GM12878 (cell line): ENCODE measurements around the gene UNKL. TPM values are rescaled to one million over a fixed set of nuclear protein-coding genes. Genes with fewer than 3 reads are reported as not detected.

Experiments used
- ATAC-seq: fragments of 200-7000 bp; cut with Tn5 transposase; 3 replicates; pipeline ENCODE4 v1.9.1; 2020; ENCODE audit warnings: mild to moderate bottlenecking, moderate library complexity
- BruUV-seq: library from RNA; stranded (reverse); fragments of 400-500 nt; replicated peaks from 2 replicates; lab custom pipeline; 2021; lab: Mats Ljungman, UMichigan
- CTCF ChIA-PET: fragments of 300-600 bp; sonication (Branson Sonifier 250); formaldehyde crosslinking; extraction: SDS; loops from one replicate; lab custom pipeline; 2021; ENCODE audit warnings: inconsistent platforms; lab: Yijun Ruan, JAX
- POLR2A ChIA-PET: fragments of 350-600 bp; formaldehyde crosslinking; extraction: SDS; loops from one replicate; lab custom pipeline; 2021; ENCODE audit warnings: inconsistent platforms; lab: Charles Lee
- RAD21 ChIA-PET: fragments of 300-600 bp; sonication (Branson Sonifier 250); formaldehyde crosslinking; loops from one replicate; lab custom pipeline; 2023; ENCODE audit warnings: antibody characterized with exemption; ENCODE audit not compliant: unreplicated experiment; lab: Charles Lee
- SMC1A ChIA-PET: fragments of 300-600 bp; sonication (Branson Sonifier 250); formaldehyde crosslinking; loops from one replicate; lab custom pipeline; 2023; ENCODE audit not compliant: unreplicated experiment, uncharacterized antibody; lab: Charles Lee
- DNase-seq: peaks from one replicate; pipeline ENCODE4 v3.0.0-alpha.2; 2011; ENCODE audit warnings: low read depth, low spot score
- FAIRE-seq: peaks from 3 replicates; lab custom pipeline; 2011; peaks lifted over from hg19 to GRCh38; lab: Jason Lieb, UNC
- H2AFZ ChIP-seq: 2 replicates; pipeline ENCODE4 v1.6.0; 2011; ENCODE audit warnings: low read depth, low read length, control low read depth; ENCODE audit not compliant: control insufficient read depth
- H3K27ac ChIP-seq: 2 replicates; pipeline ENCODE4 v1.5.1; 2011; ENCODE audit warnings: control low read depth; ENCODE audit not compliant: control insufficient read depth, insufficient read depth
- H3K27me3 ChIP-seq, 2 experiments: replicated peaks in 1 of 2; 2 replicates each; pipeline versions ENCODE4 v1.6.0 to v1.6.1; 2011; ENCODE audit warnings: low read length in 1 of 2; ENCODE audit not compliant: control insufficient read depth in 2 of 2, insufficient read depth in 2 of 2
- H3K36me3 ChIP-seq, 2 experiments: 2 replicates each; pipeline ENCODE4 v1.5.1; 2011; ENCODE audit warnings: low read length in 1 of 2; ENCODE audit not compliant: control insufficient read depth in 2 of 2, insufficient read depth in 2 of 2
- H3K4me1 ChIP-seq: 2 replicates; pipeline ENCODE4 v1.6.1; 2011; ENCODE audit warnings: mild to moderate bottlenecking, low read length, moderate library complexity, mixed read lengths; ENCODE audit not compliant: control insufficient read depth, insufficient read depth
- H3K4me2 ChIP-seq: 2 replicates; pipeline ENCODE4 v1.6.0; 2011; ENCODE audit warnings: control low read depth; ENCODE audit not compliant: control insufficient read depth, insufficient read depth
- H3K4me3 ChIP-seq: fragments of 200-600 bp; sonication (generic); 2 replicates; pipeline ENCODE4 v1.5.1; 2016
- H3K79me2 ChIP-seq: 2 replicates; pipeline ENCODE4 v1.6.0; 2011; ENCODE audit warnings: low read length; ENCODE audit not compliant: control insufficient read depth, insufficient read depth
- H3K9ac ChIP-seq: 2 replicates; pipeline ENCODE4 v1.8.0; 2011; ENCODE audit warnings: low read length, control low read depth, mixed read lengths; ENCODE audit not compliant: control insufficient read depth, insufficient read depth
- H3K9me3 ChIP-seq: replicated peaks from 3 replicates; pipeline ENCODE4 v1.5.1; 2011; ENCODE audit warnings: mild to moderate bottlenecking, low read length; ENCODE audit not compliant: control insufficient read depth, insufficient read depth
- H4K20me1 ChIP-seq: 2 replicates; pipeline ENCODE4 v1.6.0; 2011; ENCODE audit not compliant: control insufficient read depth, insufficient read depth
- BHLHE40 ChIP-seq, 2 experiments: fragments of 450-650 bp in 1 of 2; IDR thresholded peaks; 2 replicates each; pipeline ENCODE4 v1.6.1; 2011 to 2017; ENCODE audit warnings: low read depth in 2 of 2, borderline replicate concordance in 1 of 2, improper control_type of control experiment in 1 of 2, low read length in 1 of 2, mild to moderate bottlenecking in 1 of 2
- CREM ChIP-seq: IDR thresholded peaks from 2 replicates; pipeline ENCODE4 v1.6.1; 2014; ENCODE audit warnings: antibody characterized with exemption, low read depth
- GATAD2B ChIP-seq: fragments of 450-650 bp; conservative IDR thresholded peaks from 2 replicates; pipeline ENCODE4 v1.6.1; 2017; ENCODE audit warnings: low read depth, mild to moderate bottlenecking, moderate library complexity
- IKZF2 ChIP-seq, 2 experiments: fragments of 450-650 bp; IDR thresholded peaks; 2 replicates each; pipeline ENCODE4 v1.6.1; 2017; ENCODE audit warnings: mild to moderate bottlenecking in 2 of 2, moderate library complexity in 2 of 2
- NBN ChIP-seq: fragments of 450-650 bp; IDR thresholded peaks from 2 replicates; pipeline ENCODE4 v1.6.1; 2016
- PAX8 ChIP-seq: fragments of 450-650 bp; IDR thresholded peaks from 2 replicates; pipeline ENCODE4 v1.6.1; 2017; ENCODE audit warnings: mild to moderate bottlenecking, moderate library complexity
- PML ChIP-seq: IDR thresholded peaks from 2 replicates; pipeline ENCODE4 v1.6.1; 2012; ENCODE audit warnings: low read length, inconsistent platforms
- RB1 ChIP-seq: fragments of 450-650 bp; formaldehyde crosslinking; IDR thresholded peaks from 2 replicates; pipeline ENCODE4 v1.6.1; 2017; ENCODE audit warnings: mild to moderate bottlenecking, borderline replicate concordance
- RCOR1 ChIP-seq: conservative IDR thresholded peaks from 2 replicates; pipeline ENCODE4 v1.6.1; 2012; ENCODE audit warnings: low read depth, low read length, improper control_type of control experiment
- SMC3 ChIP-seq: IDR thresholded peaks from 2 replicates; pipeline ENCODE4 v1.6.1; 2011; ENCODE audit warnings: low read length, improper control_type of control experiment, borderline replicate concordance
- SPI1 ChIP-seq: IDR thresholded peaks from 2 replicates; pipeline ENCODE4 v1.6.1; 2011; ENCODE audit warnings: low read depth, mild to moderate bottlenecking, low read length, moderate library complexity, borderline replicate concordance; ENCODE audit not compliant: insufficient read depth
- ZBED1 ChIP-seq: IDR thresholded peaks from 2 replicates; pipeline ENCODE4 v1.6.1; 2016; ENCODE audit warnings: borderline replicate concordance
- WGBS: methylation state at CpG from one replicate; pipeline ENCODE4 v1.1.6; 2016; ENCODE audit warnings: low lambda C conversion rate; ENCODE audit not compliant: insufficient replicate concordance, insufficient coverage; ENCODE audit errors: missing lambda C conversion rate; 5-methylcytosine and 5-hydroxymethylcytosine counted together
- in situ Hi-C: fragments of 300-500 bp; cut with MboI; formaldehyde crosslinking; loops from 9 replicates; pipeline ENCODE4 v1.14.3; 2018; ENCODE audit warnings: mixed read lengths
- intact Hi-C: fragments of 100-400 bp; cut with micrococcal nuclease; formaldehyde crosslinking; loops from one replicate; pipeline ENCODE4 v1.14.2; 2022; ENCODE audit not compliant: unreplicated experiment
- polyA plus RNA-seq, 11 experiments: library from polyadenylated mRNA; depleted of rRNA in 4 of 11; unstranded in 6 of 11; stranded (reverse) in 5 of 11; fragments of >200 nt; fragmentation: Nextera tagmentation in 4 of 11; fragmentation: Illumina TruSeq in 1 of 11; extraction: Ambion mirVana in 4 of 11; extraction: Trizol in 1 of 11; gene quantifications; 1 replicate in 1 of 11; 2 replicates in 10 of 11; pipeline versions ENCODE4 v1.2.1 to v1.2.3, GENCODE V29; 2011 to 2016; ENCODE audit warnings: inconsistent platforms in 2 of 11, missing spikeins in 2 of 11, low read depth in 1 of 11
- total RNA-seq, 4 experiments: library from RNA; depleted of rRNA in 3 of 4; stranded (reverse); fragments of >200 nt in 3 of 4; fragmentation: Illumina TruSeq in 1 of 4; extraction: Trizol in 1 of 4; gene quantifications; 2 replicates each; pipeline versions ENCODE4 v1.2.1 to v1.2.3, GENCODE V29; 2013 to 2021
- TF ChIP-seq, protein P1 (sequence below): fragments of 450-650 bp; IDR thresholded peaks from 2 replicates; pipeline ENCODE4 v1.6.1; 2017; ENCODE audit warnings: mild to moderate bottlenecking

The UNKL gene
- total and polyA plus RNA-seq, 10 of the 15 experiments (the other 5 are each of a cell fraction or from before 2014, with no cell fraction given), result 0.40 to 21.6 (median 9.1) TPM

GRCh38 chr16:1398351-1398750 is 16.2 kb downstream of the UNKL start:
- POLR2A ChIA-PET, result no interaction called here
- RAD21 ChIA-PET, result no interaction called here
- SMC1A ChIA-PET, result no interaction called here
- H3K27me3 ChIP-seq, result no peaks in the 10 kb centered on the region
- in situ Hi-C loops (no loop called here), intact Hi-C loops (no loop called here)
- CTCF ChIA-PET, result no interaction called here
- no peaks in the 10 kb centered on the region for H3K4me1 ChIP-seq
- H3K27ac ChIP-seq, result no peak overlapping the region
- no peak for FAIRE-seq
- H3K9me3 ChIP-seq, result no peaks in the 10 kb centered on the region
- H3K4me3 ChIP-seq, result no peak overlapping the region
- H3K36me3 ChIP-seq, result no peaks in the 10 kb centered on the region; a peak in 2 of 4 replicates
- no peaks in the 10 kb centered on the region for H4K20me1 ChIP-seq
- H3K9ac ChIP-seq, result no peak overlapping the region
- ATAC-seq, result no peak
- no peak overlapping the region for H3K4me2 ChIP-seq
- WGBS, result 88% methylated on average over 9 of the region's 9 CpGs
- no peaks in the 10 kb centered on the region for H3K79me2 ChIP-seq
- no peak overlapping the region for H2AFZ ChIP-seq
- no TSS peak for BruUV-seq
- no peak for DNase-seq
- no peak for TF ChIP-seq NBN
- TF ChIP-seq SMC3, result no peak
- TF ChIP-seq CREM, result no peak
- no peak for TF ChIP-seq RB1
- no peak for TF ChIP-seq PML

- ChIA-PET RAD21 (no interaction called here), SMC1A (no interaction called here), POLR2A (no interaction called here), CTCF (no interaction called here)
- H3K36me3 ChIP-seq, result no peaks in the 10 kb centered on the region; a peak in 2 of 4 replicates
- ATAC-seq (no peak), FAIRE-seq (no peak), DNase-seq (no peak)
- no peaks in the 10 kb centered on the region for H3K9me3 ChIP-seq
- H2AFZ ChIP-seq, result no peak overlapping the region
- H3K27me3 ChIP-seq, result no peaks in the 10 kb centered on the region
- in situ Hi-C loops (no loop called here), intact Hi-C loops (no loop called here)
- H3K4me3 ChIP-seq, result no peak overlapping the region
- no peaks in the 10 kb centered on the region for H3K79me2 ChIP-seq
- BruUV-seq, result no TSS peak
- no peak overlapping the region for H3K9ac ChIP-seq
- 87% methylated on average over 16 of the region's 21 CpGs for WGBS
- no peak overlapping the region for H3K4me2 ChIP-seq
- TF ChIP-seq ZBED1 (no peak), IKZF2 (IDR thresholded peaks at IDR 0.05) (no peak), SPI1 (no peak), RB1 (no peak), BHLHE40 (IDR thresholded peaks at IDR 0.05; ENCODE audit: borderline replicate concordance in 1 of 2, low read depth in 2 of 2, low read length in 1 of 2) (no peak), PAX8 (no peak), GATAD2B (no peak), RCOR1 (no peak)
- TF ChIP-seq, protein P1, sequence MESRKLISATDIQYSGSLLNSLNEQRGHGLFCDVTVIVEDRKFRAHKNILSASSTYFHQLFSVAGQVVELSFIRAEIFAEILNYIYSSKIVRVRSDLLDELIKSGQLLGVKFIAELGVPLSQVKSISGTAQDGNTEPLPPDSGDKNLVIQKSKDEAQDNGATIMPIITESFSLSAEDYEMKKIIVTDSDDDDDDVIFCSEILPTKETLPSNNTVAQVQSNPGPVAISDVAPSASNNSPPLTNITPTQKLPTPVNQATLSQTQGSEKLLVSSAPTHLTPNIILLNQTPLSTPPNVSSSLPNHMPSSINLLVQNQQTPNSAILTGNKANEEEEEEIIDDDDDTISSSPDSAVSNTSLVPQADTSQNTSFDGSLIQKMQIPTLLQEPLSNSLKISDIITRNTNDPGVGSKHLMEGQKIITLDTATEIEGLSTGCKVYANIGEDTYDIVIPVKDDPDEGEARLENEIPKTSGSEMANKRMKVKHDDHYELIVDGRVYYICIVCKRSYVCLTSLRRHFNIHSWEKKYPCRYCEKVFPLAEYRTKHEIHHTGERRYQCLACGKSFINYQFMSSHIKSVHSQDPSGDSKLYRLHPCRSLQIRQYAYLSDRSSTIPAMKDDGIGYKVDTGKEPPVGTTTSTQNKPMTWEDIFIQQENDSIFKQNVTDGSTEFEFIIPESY, result no peak
- no peaks in the 10 kb centered on the region for H3K4me1 ChIP-seq
- no peak overlapping the region for H3K27ac ChIP-seq
- no peaks in the 10 kb centered on the region for H4K20me1 ChIP-seq
These were observed 16.7 kb downstream of the UNKL start for GRCh38 chr16:1397779-1398178.
